ENCODE results near the gene ZBTB42. TPM values are rescaled to one million over a fixed set of nuclear protein-coding genes. Genes with fewer than 3 reads are reported as not detected.
"Not testable (repeated sequence)": the region's sequence is repeated elsewhere in the genome, so short reads cannot be mapped to it uniquely, and the experiment has no call there.

Gene ZBTB42
- total RNA-seq, 1 donor, result 11.8 TPM

DNA sequence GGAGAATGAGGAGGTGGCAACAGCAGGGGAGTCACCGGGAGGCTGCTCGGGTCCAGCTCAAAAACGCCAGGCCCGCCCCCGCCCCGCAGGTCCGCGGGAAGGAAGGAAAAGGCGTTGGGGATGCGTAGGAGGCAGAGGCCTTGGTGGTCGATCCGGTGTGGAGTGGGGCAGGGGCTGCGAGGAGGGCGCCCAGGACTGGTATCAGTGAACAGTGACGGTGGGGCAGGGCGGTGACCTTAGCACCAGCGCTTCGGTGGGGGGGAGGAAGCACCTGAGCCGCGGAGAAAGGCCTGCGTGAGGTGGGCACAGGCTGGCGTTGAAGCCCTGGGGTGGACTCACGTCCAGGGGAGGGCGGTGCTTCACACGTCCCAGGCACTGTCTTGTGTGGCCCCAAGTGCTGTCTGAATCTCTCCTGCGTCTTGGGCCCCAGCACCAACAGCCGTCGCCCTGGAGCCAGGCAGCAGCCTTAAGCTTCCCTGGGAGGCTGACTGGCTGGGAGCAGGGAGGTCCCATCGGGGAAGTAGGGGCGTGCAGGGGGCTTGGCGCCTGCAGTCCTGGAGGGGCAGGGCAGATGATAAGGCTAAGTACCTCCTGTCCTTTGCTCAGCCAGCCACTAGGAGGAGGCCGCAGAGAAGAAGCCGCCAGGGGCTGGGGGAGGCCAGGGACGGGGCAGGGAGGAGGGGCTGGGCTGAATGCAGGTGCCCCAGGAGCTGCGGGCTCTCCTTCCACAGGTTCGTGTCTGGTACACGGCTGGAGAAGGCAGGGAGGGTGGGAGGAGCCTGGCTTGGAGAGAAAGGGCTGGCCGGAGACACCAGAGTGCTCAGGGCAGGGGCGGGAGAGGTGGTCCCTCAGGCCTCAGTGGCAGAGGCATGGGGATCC is 26.5 kb downstream of the ZBTB42 start:
- DNase-seq (ENCODE audit: low read depth in 2 of 3, low spot score in 2 of 3), result peak in 2 of 3 donors; percentile 67 to 81

DNA sequence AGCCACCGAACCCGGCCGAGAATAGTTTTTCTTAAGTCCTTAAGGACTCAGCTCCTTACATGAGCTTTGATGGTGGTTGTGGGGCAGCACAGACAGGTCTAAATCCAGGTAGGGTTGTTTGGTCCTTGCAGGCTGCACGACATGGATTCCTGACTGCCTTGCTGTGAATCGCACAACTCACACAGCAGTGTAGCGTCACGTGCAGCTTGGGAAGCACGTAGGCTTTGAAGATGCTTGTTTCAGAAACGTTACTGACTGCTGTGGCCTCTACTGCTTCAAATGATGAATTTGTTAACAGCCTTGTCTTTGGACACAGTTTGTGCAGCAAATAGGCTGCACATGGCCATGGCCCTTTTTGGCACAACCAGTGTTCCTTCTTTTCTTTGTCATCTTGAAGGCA is 29.9 kb downstream of the ZBTB42 start:
- DNase-seq (ENCODE audit: low read depth in 2 of 3, low spot score in 2 of 3), result no peak

DNA sequence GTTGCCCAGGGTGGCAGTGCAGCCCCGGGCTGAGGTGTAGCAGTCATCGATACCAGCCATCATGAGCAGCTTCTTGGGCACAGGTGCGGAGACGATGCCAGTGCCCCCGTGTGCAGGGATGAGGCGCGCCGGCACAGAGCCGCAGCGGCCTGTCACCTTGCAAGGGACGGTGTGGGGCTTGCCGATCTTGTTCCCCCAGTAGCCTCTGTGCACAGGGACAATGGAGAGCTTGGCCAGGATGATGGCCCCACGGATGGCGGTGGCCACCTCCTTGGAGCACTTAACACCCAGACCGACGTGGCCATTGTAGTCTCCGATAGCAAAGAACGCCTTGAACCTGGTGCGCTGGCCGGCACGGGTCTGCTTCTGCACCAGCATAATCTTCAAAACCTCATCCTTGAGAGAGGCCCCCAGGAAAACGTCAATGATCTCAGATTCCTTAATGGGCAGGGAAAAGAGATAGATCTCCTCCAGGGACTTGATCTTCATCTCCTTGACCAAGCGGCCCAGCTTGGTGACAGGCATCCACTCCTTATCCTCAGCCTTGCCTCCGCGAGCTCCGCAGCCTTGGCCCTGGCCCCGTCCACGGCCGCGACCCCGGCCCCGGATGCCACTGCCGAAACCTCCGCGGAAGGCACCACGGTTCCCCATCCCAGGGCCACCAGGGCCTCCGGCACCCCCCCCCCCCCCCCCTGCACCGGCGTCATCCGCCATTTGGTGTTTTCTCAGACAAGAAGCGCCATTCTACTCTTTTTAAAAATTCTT is 35.5 kb downstream of the ZBTB42 start:
- DNase-seq (ENCODE audit: low read depth in 2 of 3, low spot score in 2 of 3), result not testable (repeated sequence)

DNA sequence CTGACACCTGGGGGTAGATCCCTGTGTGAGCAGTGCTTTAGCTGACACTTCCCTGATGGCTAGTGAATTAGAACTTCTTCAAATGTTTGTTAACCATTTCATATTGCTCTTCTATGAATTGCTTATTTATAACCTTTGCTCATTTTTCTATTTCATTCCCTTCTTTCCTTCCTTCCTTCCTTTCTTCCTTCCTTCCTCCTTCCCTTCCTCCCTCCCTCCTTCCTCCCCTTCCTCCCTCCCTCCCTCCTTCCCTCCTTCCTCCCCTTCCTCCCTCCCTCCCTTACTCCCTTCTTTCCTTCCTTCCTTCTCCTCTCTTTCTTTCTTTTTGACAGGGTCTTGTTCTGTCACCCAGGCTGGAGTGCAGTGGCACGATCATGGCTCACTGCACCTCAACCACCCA is 40.8 kb downstream of the ZBTB42 start:
- DNase-seq (ENCODE audit: low read depth in 2 of 3, low spot score in 2 of 3), result no peak

DNA sequence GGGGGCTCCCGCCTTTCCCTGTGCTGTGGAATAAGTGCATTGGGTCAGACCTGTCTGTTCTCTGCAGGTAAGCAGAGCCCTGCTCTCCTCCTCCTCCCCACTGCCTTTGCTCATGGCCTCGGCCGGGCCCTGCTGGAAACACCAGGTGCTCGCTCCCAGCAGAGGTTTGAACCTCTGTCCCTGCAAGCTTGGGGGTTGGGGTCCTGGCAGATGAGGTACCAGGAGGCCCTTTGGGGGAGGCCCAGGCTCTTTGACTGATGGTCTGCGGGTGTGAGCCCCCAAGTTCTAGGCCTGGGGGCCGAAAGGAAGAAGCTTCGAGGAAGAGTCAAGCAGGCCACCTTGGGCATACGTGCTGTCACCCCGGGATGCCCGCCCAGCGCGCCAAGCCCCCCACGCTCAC is 42.1 kb downstream of the ZBTB42 start:
- no peak for DNase-seq (ENCODE audit: low read depth in 2 of 3, low spot score in 2 of 3)

DNA sequence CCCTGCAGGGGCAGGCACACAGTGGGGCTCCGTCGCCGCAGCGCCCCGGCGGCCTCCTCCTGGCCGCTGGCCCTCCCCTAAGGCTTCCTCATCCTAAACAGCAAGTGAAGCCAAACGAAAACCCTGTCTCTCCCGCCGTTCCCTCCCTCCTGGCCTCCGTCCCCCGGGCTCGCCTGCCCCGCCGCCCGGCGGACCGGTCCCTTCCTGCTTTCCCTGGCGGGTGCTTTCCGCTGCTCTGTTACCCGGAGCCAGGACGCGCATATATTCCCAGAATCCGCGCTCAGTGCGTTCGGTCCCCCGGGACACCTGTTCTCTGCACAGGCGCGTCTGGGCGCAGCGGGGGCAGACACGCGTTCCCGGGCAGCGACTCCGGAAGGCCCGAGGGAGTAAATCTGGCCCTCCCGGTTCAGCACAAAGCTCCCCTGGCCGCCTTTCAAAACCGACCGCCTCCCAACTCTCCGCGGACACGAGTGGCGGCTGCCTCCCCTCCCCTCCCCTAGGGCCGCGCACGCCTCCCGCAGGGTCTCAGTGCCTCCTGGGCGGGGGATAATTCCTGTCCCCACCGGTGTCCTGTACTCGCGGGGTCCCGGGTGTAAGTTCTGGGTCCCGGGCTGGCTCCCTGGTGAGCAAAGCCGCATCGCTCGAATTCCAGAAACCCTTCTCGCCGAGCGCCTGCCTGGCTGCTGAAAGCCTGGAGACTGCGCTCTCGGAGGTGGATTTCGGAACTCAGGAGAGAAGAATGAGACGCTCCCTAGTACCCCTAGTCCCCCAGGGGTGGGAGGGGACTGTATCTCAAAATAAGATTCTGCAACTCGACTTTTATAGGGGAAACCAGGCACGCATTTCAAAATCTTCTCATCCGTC is 42.8 kb downstream of the ZBTB42 start:
- DNase-seq (ENCODE audit: low read depth in 2 of 3, low spot score in 2 of 3), result no peak

DNA sequence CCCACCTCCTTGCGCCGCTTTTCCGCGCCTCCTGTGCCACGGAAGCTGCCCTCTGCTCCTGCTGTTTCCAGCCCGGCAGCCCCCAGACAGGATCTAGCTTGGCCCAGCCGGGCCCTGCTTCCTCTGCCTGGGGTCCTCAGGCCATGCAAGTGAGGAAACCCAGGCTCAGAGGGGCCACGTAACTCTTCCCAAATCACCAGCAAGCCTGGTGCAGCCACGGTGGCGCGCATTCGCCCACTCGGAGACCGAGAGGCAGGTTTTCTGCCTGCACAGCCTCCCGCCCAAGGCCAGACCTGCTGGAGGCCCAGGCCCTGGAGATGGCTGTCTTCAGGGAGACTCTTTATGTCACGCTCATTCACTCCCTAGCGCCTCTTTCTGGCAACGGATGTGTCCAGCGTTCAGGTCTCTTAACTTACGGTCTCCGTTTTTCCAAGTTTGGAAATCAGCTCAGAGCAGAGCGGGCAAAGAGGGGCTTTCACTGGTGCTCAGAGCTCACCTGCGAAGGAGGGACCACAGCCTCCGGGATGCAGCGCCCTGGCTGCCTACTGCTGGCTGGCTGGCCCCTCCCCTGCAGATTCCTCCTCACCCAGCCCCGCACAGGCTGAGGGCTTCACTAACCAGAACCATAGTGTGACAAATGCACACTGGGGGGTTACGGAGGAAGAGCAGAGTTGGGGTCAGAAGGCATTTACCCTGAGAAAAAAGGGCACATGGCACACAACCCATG is 43.6 kb downstream of the ZBTB42 start:
- no peak for DNase-seq (ENCODE audit: low read depth in 2 of 3, low spot score in 2 of 3)

DNA sequence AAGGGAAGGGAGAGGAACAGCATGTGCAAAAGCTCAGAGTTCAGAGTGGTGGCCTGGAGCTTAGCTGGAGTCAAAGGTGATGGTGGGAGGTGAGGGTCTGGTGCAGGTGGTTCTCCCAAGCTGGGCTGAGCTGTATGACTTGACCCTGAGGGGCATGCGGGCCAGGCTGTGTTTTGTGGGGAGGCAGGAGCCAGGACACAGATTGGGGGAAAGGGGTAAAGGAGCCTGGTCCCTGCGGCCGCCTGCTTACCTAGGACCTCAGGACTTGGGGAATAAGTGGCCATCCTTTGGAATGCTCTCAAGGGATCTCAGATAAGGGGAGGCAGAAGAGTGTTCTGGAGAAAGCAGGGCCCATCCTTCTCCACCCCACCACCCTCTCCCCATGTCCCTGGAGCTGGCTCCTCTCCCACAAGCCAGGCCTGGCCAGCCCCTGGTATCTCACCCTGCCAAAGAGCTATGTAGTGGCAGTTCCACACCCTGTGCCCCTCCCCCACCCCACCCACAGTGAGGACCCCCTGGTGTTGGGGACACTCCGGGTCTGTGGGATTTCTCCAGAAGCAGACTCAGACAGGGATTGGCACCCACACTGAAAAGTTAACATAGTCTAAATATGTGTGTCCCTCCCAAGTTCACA is 44.2 kb downstream of the ZBTB42 start:
- DNase-seq (ENCODE audit: low read depth in 2 of 3, low spot score in 2 of 3), result no peak

DNA sequence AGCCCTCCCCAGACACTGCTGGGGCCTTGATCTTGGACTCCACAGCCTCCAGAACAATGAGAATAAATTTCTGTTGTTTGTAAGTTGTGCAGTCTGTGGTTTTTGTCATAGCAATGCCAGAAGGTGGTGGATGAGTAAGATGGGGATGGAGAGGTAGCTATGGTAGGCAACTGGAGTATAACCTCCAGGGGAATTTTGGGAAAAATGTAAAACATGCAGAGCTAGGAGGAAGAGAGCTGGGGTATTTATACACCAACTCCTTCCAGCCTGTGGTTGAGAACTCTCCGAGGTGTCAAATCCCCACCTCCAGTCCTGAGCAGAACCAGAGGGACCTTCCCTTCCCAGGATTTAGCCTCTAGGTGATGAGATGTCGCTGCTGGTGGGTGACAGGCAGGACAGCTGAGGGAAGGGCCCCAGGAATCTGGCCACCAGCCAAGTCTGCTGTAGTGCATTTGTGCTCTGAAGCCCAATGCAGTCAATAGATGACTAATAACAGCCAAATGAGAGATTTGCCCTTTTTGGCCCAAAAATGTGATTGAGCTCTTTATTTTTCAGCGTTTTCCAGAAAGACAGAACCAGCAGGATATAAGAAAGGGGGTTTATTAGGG is 45.0 kb downstream of the ZBTB42 start:
- no peak for DNase-seq (ENCODE audit: low read depth in 2 of 3, low spot score in 2 of 3)

DNA sequence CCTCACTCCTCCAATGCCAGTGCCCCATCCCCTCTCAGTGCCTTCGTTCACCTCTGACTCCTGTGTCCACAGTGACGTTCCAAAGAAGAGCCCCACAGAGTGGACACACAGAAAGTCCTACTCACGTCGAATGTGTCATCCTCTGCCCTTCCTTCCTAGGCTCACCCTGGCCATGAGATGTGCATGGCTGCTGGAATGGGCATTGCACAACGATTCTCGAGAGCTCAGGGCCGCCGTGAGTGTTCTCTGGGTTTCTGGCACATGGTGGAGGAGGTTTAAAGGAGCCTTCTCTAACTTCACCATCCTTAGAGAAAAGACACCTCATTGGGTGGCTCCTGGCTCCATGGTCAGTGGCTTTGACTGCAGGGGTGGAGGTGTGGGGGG is 51.4 kb downstream of the ZBTB42 start:
- no peak for DNase-seq (ENCODE audit: low read depth in 2 of 3, low spot score in 2 of 3)

Other genes with a start within 250 kb of the ZBTB42 start
- not detected for gene C14orf180, start 221.3 kb upstream of the ZBTB42 start, total RNA-seq
- gene TMEM179, start 196.3 kb upstream of the ZBTB42 start, total RNA-seq, result not detected
- gene INF2, start 111.5 kb upstream of the ZBTB42 start, total RNA-seq, result 37.4 TPM
- gene ADSS1, start 76.9 kb upstream of the ZBTB42 start, total RNA-seq, result 3.8 TPM
- 89.9 TPM for gene SIVA1, start 48.0 kb upstream of the ZBTB42 start, total RNA-seq
- 130 TPM for gene AKT1, start 5.4 kb upstream of the ZBTB42 start, total RNA-seq
- 0.81 TPM for gene CEP170B, start 64.2 kb downstream of the ZBTB42 start, total RNA-seq
- 25.6 TPM for gene PLD4, start 123.8 kb downstream of the ZBTB42 start, total RNA-seq
- under 0.01 TPM for gene AHNAK2, start 177.3 kb downstream of the ZBTB42 start, total RNA-seq
- gene CLBA1, start 184.7 kb downstream of the ZBTB42 start, total RNA-seq, result 7.3 TPM
- gene CDCA4, start 220.0 kb downstream of the ZBTB42 start, total RNA-seq, result 26.7 TPM

Data from hematopoietic multipotent progenitor cell (in vitro differentiated cells).